ENCODE data around the gene NSL1. TPM values are rescaled to one million over a fixed set of nuclear protein-coding genes. Genes with fewer than 3 reads are reported as not detected.

NSL1 gene
- total RNA-seq, 1 donor from 2014 or later = 33.0 TPM

DNA sequence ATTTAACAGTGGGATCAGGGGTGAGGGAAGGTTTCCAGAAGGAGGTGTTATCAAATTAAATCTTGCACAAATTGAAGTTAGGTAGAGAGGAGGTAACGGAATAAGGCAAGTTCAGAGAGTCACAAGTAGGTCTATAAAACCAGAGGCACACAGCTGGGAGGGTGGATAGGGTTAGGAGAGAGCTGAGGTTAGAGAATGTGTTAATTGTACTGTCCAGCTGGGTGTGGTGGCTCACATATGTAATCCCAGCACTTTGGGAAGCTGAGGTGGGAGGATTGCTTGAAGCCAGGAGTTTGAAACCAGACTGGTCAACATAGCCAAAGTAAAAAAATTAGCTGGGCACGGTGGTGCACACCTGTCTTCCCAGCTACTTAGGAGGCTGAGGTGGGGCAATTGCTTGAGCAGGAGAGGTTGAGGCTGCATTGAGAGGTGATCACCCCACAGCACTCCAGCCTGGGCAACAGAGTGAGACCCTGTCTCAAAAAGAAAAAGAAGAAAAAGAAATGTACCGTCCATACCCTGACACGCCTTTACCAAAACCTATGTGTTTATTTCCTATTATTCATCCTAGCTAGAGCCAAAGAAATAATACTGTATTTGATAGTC, 35.7 kb upstream of the NSL1 start:
- H3K27ac Mint-ChIP-seq (ENCODE audit: unreplicated experiment) = no peak overlapping the region

DNA sequence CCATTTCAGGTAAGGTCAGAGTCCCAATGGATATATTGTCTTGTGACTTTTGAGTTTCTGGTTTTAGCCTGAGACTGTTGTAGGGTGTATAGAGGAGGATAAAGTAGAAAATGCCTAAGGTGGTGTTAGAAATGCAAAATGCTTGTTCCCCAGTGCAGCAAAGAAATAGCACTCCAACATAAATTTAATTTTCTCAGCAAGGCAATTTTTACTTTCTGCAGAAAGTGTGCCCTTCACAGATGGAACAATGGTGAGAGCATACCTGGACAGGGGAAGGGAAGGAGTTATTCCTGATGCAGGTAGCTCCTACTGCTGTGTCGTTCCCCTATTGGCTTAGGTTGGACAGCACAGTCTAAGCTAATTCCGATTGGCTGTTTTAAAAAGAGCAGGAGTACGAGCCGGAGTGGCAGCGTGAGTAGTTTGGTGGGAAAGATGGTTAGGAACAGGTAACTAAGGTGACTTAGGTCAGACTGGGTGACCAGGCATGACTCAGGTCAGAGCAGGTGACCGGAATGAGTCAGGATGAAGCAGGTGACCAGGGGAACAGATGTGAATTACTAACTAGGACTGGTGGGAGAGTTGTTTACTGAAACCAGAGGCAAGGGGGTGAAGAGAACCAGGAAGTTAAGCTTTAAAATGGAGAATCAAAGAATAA, 34.3 kb upstream of the NSL1 start:
- peaks cover 6% of the 10 kb centered on the region for H3K27me3 Mint-ChIP-seq (ENCODE audit: unreplicated experiment)
- no peak for DNase-seq (ENCODE audit: low spot score)

More for the DNA sequence above, 35.7 kb upstream of the NSL1 start:
- TF ChIP-seq, protein P1, sequence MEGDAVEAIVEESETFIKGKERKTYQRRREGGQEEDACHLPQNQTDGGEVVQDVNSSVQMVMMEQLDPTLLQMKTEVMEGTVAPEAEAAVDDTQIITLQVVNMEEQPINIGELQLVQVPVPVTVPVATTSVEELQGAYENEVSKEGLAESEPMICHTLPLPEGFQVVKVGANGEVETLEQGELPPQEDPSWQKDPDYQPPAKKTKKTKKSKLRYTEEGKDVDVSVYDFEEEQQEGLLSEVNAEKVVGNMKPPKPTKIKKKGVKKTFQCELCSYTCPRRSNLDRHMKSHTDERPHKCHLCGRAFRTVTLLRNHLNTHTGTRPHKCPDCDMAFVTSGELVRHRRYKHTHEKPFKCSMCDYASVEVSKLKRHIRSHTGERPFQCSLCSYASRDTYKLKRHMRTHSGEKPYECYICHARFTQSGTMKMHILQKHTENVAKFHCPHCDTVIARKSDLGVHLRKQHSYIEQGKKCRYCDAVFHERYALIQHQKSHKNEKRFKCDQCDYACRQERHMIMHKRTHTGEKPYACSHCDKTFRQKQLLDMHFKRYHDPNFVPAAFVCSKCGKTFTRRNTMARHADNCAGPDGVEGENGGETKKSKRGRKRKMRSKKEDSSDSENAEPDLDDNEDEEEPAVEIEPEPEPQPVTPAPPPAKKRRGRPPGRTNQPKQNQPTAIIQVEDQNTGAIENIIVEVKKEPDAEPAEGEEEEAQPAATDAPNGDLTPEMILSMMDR (IDR thresholded peaks at IDR 0.05; ENCODE audit: unreplicated experiment) = no peak
- peaks cover 11% of the 10 kb centered on the region for H3K9me3 Mint-ChIP-seq (ENCODE audit: unreplicated experiment)
- H3K36me3 Mint-ChIP-seq (ENCODE audit: low read depth, unreplicated experiment) = peaks cover 28% of the 10 kb centered on the region
- peaks cover 6% of the 10 kb centered on the region for H3K27me3 Mint-ChIP-seq (ENCODE audit: unreplicated experiment)
- no peak for DNase-seq (ENCODE audit: low spot score)
- peaks cover 3% of the 10 kb centered on the region for H3K4me1 Mint-ChIP-seq (ENCODE audit: unreplicated experiment)
- peak overlapping the region; percentile 1 for H3K4me3 Mint-ChIP-seq (ENCODE audit: unreplicated experiment)

DNA sequence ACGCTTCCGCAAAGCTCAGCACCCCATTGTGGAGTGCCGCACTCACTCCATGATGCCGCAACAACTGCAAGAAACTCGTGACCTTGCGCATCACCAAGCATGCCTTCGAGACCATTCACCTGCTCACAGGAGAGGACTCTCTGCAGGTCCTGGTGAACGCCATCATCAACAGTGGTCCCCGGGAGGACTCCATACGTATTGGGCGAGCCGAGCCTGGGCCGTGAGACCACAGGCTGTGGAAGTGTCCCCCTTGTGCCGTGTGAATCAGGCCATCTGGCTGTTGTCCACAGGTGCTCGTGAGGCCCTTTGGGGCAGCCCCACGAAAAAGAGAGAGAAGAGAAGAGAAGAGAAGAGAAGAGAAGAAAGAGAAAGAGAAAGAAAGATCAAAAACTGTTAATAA, 32.6 kb upstream of the NSL1 start:
- Mint-ChIP-seq H3K4me1 (ENCODE audit: unreplicated experiment) (peaks cover 5% of the 10 kb centered on the region), H3K27ac (ENCODE audit: unreplicated experiment) (no peak overlapping the region)
- TF ChIP-seq, protein P1 (IDR thresholded peaks at IDR 0.05; ENCODE audit: unreplicated experiment) = no peak

More for the DNA sequence above, 34.3 kb upstream of the NSL1 start:
- no peaks in the 10 kb centered on the region for H3K4me1 Mint-ChIP-seq (ENCODE audit: unreplicated experiment)
- H3K9me3 Mint-ChIP-seq (ENCODE audit: unreplicated experiment) = peaks cover 11% of the 10 kb centered on the region
- H3K4me3 Mint-ChIP-seq (ENCODE audit: unreplicated experiment) = no peak overlapping the region
- no peak overlapping the region for H3K27ac Mint-ChIP-seq (ENCODE audit: unreplicated experiment)
- peaks cover 28% of the 10 kb centered on the region for H3K36me3 Mint-ChIP-seq (ENCODE audit: low read depth, unreplicated experiment)
- TF ChIP-seq, protein P1 (IDR thresholded peaks at IDR 0.05; ENCODE audit: unreplicated experiment) = no peak

DNA sequence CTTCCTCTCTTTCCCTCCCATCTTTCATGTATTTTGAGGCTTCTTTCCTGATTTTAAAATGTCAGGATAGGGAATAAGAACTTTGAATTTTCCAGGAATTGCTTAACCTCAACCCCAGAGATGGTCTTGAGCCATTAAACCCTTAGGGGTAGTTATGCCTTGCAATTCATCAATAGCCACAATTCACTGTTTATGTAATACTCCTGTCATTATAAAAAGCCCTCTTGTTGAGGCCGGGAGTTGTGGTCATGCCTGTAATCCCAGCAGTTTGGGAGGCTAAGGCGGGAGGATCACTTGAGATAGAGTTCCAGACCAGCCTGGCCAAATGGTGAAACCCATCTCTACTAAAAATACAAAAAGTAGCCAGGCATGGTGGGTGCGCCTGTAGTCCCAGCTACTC, 31.4 kb upstream of the NSL1 start:
- Mint-ChIP-seq H3K36me3 (ENCODE audit: low read depth, unreplicated experiment) (peaks cover 28% of the 10 kb centered on the region), H3K9me3 (ENCODE audit: unreplicated experiment) (peaks cover 11% of the 10 kb centered on the region), H3K27ac (ENCODE audit: unreplicated experiment) (no peak overlapping the region), H3K4me3 (ENCODE audit: unreplicated experiment) (no peak overlapping the region), H3K27me3 (ENCODE audit: unreplicated experiment) (peaks cover 6% of the 10 kb centered on the region), H3K4me1 (ENCODE audit: unreplicated experiment) (peaks cover 5% of the 10 kb centered on the region)
- DNase-seq (ENCODE audit: low spot score) = no peak
- TF ChIP-seq, protein P1 (IDR thresholded peaks at IDR 0.05; ENCODE audit: unreplicated experiment) = no peak

More for the DNA sequence above, 32.6 kb upstream of the NSL1 start:
- Mint-ChIP-seq H3K4me3 (ENCODE audit: unreplicated experiment) (no peak overlapping the region), H3K9me3 (ENCODE audit: unreplicated experiment) (peaks cover 11% of the 10 kb centered on the region), H3K27me3 (ENCODE audit: unreplicated experiment) (peaks cover 6% of the 10 kb centered on the region), H3K36me3 (ENCODE audit: low read depth, unreplicated experiment) (peaks cover 28% of the 10 kb centered on the region)
- DNase-seq (ENCODE audit: low spot score) = no peak

DNA sequence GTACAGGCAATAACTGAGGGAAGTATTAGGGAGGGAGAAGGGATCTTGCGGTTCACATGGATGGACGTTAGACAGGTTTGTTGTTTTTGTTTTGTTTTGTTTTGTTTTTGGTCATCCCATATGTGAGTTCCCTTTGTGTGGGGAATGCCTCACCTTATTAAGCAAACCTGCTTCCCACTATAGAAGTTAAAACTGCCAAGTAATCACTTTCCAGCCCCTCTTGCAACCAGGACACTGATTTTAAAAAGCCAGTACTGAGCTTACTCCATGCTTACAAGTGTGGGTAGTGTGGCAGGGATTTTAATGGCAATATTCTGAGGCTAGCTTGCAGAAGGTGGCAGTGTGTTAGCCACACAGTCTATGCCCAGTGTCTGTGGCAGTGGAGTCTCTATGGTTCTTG, 29.4 kb upstream of the NSL1 start:
- H3K4me1 Mint-ChIP-seq (ENCODE audit: unreplicated experiment) = peaks cover 5% of the 10 kb centered on the region
- peaks cover 1% of the 10 kb centered on the region for H3K27me3 Mint-ChIP-seq (ENCODE audit: unreplicated experiment)
- DNase-seq (ENCODE audit: low spot score) = no peak
- H3K36me3 Mint-ChIP-seq (ENCODE audit: low read depth, unreplicated experiment) = peaks cover 14% of the 10 kb centered on the region
- no peak overlapping the region for H3K27ac Mint-ChIP-seq (ENCODE audit: unreplicated experiment)
- H3K9me3 Mint-ChIP-seq (ENCODE audit: unreplicated experiment) = peaks cover 7% of the 10 kb centered on the region
- TF ChIP-seq, protein P1 (IDR thresholded peaks at IDR 0.05; ENCODE audit: unreplicated experiment) = no peak
- no peak overlapping the region for H3K4me3 Mint-ChIP-seq (ENCODE audit: unreplicated experiment)
